Measurements from ENCODE around the gene COL25A1.

COL25A1 gene

GRCh38 chr4:109294006-109294405, 8.5 kb downstream of the COL25A1 start:
- DNase-seq (ENCODE audit: insufficient read length, low spot score) (no peak), FAIRE-seq (peak; percentile 83)

GRCh38 chr4:109291707-109292238, 10.7 kb downstream of the COL25A1 start:
- FAIRE-seq (no peak), DNase-seq (ENCODE audit: insufficient read length, low spot score) (no peak)

GRCh38 chr4:109290918-109291317, 11.5 kb downstream of the COL25A1 start:
- FAIRE-seq (no peak), DNase-seq (ENCODE audit: insufficient read length, low spot score) (no peak)

- no peak for DNase-seq (ENCODE audit: insufficient read length, low spot score)
- FAIRE-seq, result peak; percentile 18
These were observed 23.8 kb downstream of the COL25A1 start for GRCh38 chr4:109278594-109279031.

- FAIRE-seq (no peak), DNase-seq (ENCODE audit: insufficient read length, low spot score) (no peak)
These were observed 25.9 kb downstream of the COL25A1 start for GRCh38 chr4:109276482-109277095.

GRCh38 chr4:109275066-109275745, 27.3 kb downstream of the COL25A1 start:
- FAIRE-seq (no peak), DNase-seq (ENCODE audit: insufficient read length, low spot score) (no peak)

GRCh38 chr4:109266891-109267290, 35.6 kb downstream of the COL25A1 start:
- no peak for FAIRE-seq

GRCh38 chr4:109266236-109266635, 36.2 kb downstream of the COL25A1 start:
- no peak for DNase-seq (ENCODE audit: insufficient read length, low spot score)
- no peak for FAIRE-seq

More at GRCh38 chr4:109266891-109267290, 35.6 kb downstream of the COL25A1 start:
- no peak for DNase-seq (ENCODE audit: insufficient read length, low spot score)

GRCh38 chr4:109263721-109264120, 38.7 kb downstream of the COL25A1 start:
- DNase-seq (ENCODE audit: insufficient read length, low spot score) (no peak), FAIRE-seq (no peak)

- no peak for DNase-seq (ENCODE audit: insufficient read length, low spot score)
- no peak for FAIRE-seq
These were observed 45.6 kb downstream of the COL25A1 start for GRCh38 chr4:109256818-109257217.

- FAIRE-seq (no peak), DNase-seq (ENCODE audit: insufficient read length, low spot score) (no peak)
These were observed 47.6 kb downstream of the COL25A1 start for GRCh38 chr4:109254845-109255244.

- FAIRE-seq (no peak), DNase-seq (ENCODE audit: insufficient read length, low spot score) (no peak)
These were observed 51.1 kb downstream of the COL25A1 start for GRCh38 chr4:109251396-109251795.

GRCh38 chr4:109248322-109248900, 54.0 kb downstream of the COL25A1 start:
- DNase-seq (ENCODE audit: insufficient read length, low spot score) (no peak), FAIRE-seq (no peak)

GRCh38 chr4:109243871-109244270, 58.6 kb downstream of the COL25A1 start:
- DNase-seq (ENCODE audit: insufficient read length, low spot score) (no peak), FAIRE-seq (no peak)

- DNase-seq (ENCODE audit: insufficient read length, low spot score), result no peak
- FAIRE-seq, result no peak
These were observed 63.7 kb downstream of the COL25A1 start for GRCh38 chr4:109238746-109239145.

- FAIRE-seq, result no peak
- DNase-seq (ENCODE audit: insufficient read length, low spot score), result no peak
These were observed 66.8 kb downstream of the COL25A1 start for GRCh38 chr4:109235683-109236082.

- no peak for FAIRE-seq
- DNase-seq (ENCODE audit: insufficient read length, low spot score), result no peak
These were observed 67.9 kb downstream of the COL25A1 start for GRCh38 chr4:109234596-109234995.

GRCh38 chr4:109233570-109233969, 68.9 kb downstream of the COL25A1 start:
- FAIRE-seq (no peak), DNase-seq (ENCODE audit: insufficient read length, low spot score) (no peak)

GRCh38 chr4:109232681-109233080, 69.8 kb downstream of the COL25A1 start:
- FAIRE-seq, result no peak

GRCh38 chr4:109231331-109231730, 71.1 kb downstream of the COL25A1 start:
- DNase-seq (ENCODE audit: insufficient read length, low spot score) (no peak), FAIRE-seq (no peak)

More at GRCh38 chr4:109232681-109233080, 69.8 kb downstream of the COL25A1 start:
- no peak for DNase-seq (ENCODE audit: insufficient read length, low spot score)

- DNase-seq (ENCODE audit: insufficient read length, low spot score) (no peak), FAIRE-seq (no peak)
These were observed 73.4 kb downstream of the COL25A1 start for GRCh38 chr4:109229028-109229427.

- FAIRE-seq (no peak), DNase-seq (ENCODE audit: insufficient read length, low spot score) (no peak)
These were observed 84.2 kb downstream of the COL25A1 start for GRCh38 chr4:109218288-109218687.
